Measurements from ENCODE around the gene NAV2. TPM values are rescaled to one million over a fixed set of nuclear protein-coding genes. Genes with fewer than 3 reads are reported as not detected.

The NAV2 gene
- total RNA-seq, 1 experiment from 2014 or later: 22.7 TPM

- Histone ChIP-seq H3K9me3 (ENCODE audit: control insufficient read depth, insufficient read depth, low read depth, low read length) (no peaks in the 10 kb centered on the region), H3K36me3 (ENCODE audit: control insufficient read depth, insufficient read depth, low read length) (no peaks in the 10 kb centered on the region), H3K4me3 (ENCODE audit: low read depth in 2 of 2, low read length in 2 of 2) (no peak overlapping the region), H3K27ac (ENCODE audit: low read length) (no peak overlapping the region), H3K4me1 (ENCODE audit: control insufficient read depth, insufficient read depth, low read length) (no peaks in the 10 kb centered on the region; the same call in 1 of the 2 replicates), H3K27me3 (ENCODE audit: control insufficient read depth, insufficient read depth, low read length) (no peaks in the 10 kb centered on the region)
- DNase-seq (ENCODE audit: low read depth, low spot score): no peak
- BruUV-seq (replicated peaks): no TSS peak
- TF ChIP-seq SIN3A (IDR thresholded peaks at IDR 0.05; ENCODE audit: borderline replicate concordance, insufficient read depth, low read depth, low read length): no peak
- TF ChIP-seq, protein P1, sequence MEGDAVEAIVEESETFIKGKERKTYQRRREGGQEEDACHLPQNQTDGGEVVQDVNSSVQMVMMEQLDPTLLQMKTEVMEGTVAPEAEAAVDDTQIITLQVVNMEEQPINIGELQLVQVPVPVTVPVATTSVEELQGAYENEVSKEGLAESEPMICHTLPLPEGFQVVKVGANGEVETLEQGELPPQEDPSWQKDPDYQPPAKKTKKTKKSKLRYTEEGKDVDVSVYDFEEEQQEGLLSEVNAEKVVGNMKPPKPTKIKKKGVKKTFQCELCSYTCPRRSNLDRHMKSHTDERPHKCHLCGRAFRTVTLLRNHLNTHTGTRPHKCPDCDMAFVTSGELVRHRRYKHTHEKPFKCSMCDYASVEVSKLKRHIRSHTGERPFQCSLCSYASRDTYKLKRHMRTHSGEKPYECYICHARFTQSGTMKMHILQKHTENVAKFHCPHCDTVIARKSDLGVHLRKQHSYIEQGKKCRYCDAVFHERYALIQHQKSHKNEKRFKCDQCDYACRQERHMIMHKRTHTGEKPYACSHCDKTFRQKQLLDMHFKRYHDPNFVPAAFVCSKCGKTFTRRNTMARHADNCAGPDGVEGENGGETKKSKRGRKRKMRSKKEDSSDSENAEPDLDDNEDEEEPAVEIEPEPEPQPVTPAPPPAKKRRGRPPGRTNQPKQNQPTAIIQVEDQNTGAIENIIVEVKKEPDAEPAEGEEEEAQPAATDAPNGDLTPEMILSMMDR (IDR thresholded peaks at IDR 0.05): no peak
- ChIA-PET POLR2A (no interaction called here), CTCF (no interaction called here)
- intact Hi-C loops (cut with micrococcal nuclease; ENCODE audit: unreplicated experiment): no loop called here
- in situ Hi-C loops (cut with HindIII; ENCODE audit: low pct_unique_long_range_greater_than_20kb, low sequenced_read_pairs): no loop called here
- ATAC-seq: no peak
Observed at GRCh38 chr11:19789245-19789644, 76.6 kb downstream of the NAV2 start.

- POLR2A ChIA-PET: interaction anchor here (0.6 kb wide), 1 partner anchor 13 kb away, joined by 5 read pairs; no protein-coding TSS in a partner anchor
- Histone ChIP-seq H3K4me1 (ENCODE audit: control insufficient read depth, insufficient read depth, low read length) (no peaks in the 10 kb centered on the region; the same call in 1 of the 2 replicates), H3K27me3 (ENCODE audit: control insufficient read depth, insufficient read depth, low read length) (no peaks in the 10 kb centered on the region), H3K36me3 (ENCODE audit: control insufficient read depth, insufficient read depth, low read length) (no peaks in the 10 kb centered on the region), H3K27ac (ENCODE audit: low read length) (no peak overlapping the region), H3K9me3 (ENCODE audit: control insufficient read depth, insufficient read depth, low read depth, low read length) (no peaks in the 10 kb centered on the region), H3K4me3 (ENCODE audit: low read depth in 2 of 2, low read length in 2 of 2) (no peak overlapping the region)
- in situ Hi-C loops (cut with HindIII; ENCODE audit: low pct_unique_long_range_greater_than_20kb, low sequenced_read_pairs): no loop called here
- TF ChIP-seq POLR2AphosphoS5 (IDR thresholded peaks at IDR 0.05; ENCODE audit: low read depth, low read length) (no peak), TCF7L2 (IDR thresholded peaks at IDR 0.05; ENCODE audit: low read depth, low read length) (no peak), SIN3A (IDR thresholded peaks at IDR 0.05; ENCODE audit: borderline replicate concordance, insufficient read depth, low read depth, low read length) (no peak)
- TF ChIP-seq, protein P1 (IDR thresholded peaks at IDR 0.05): no peak
- TF ChIP-seq, protein P2, sequence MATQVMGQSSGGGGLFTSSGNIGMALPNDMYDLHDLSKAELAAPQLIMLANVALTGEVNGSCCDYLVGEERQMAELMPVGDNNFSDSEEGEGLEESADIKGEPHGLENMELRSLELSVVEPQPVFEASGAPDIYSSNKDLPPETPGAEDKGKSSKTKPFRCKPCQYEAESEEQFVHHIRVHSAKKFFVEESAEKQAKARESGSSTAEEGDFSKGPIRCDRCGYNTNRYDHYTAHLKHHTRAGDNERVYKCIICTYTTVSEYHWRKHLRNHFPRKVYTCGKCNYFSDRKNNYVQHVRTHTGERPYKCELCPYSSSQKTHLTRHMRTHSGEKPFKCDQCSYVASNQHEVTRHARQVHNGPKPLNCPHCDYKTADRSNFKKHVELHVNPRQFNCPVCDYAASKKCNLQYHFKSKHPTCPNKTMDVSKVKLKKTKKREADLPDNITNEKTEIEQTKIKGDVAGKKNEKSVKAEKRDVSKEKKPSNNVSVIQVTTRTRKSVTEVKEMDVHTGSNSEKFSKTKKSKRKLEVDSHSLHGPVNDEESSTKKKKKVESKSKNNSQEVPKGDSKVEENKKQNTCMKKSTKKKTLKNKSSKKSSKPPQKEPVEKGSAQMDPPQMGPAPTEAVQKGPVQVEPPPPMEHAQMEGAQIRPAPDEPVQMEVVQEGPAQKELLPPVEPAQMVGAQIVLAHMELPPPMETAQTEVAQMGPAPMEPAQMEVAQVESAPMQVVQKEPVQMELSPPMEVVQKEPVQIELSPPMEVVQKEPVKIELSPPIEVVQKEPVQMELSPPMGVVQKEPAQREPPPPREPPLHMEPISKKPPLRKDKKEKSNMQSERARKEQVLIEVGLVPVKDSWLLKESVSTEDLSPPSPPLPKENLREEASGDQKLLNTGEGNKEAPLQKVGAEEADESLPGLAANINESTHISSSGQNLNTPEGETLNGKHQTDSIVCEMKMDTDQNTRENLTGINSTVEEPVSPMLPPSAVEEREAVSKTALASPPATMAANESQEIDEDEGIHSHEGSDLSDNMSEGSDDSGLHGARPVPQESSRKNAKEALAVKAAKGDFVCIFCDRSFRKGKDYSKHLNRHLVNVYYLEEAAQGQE (IDR thresholded peaks at IDR 0.05; ENCODE audit: insufficient read depth in 1 of 2, low read depth in 2 of 2, low read length in 1 of 2): no peak
- CTCF ChIA-PET: no interaction called here
- intact Hi-C loops (cut with micrococcal nuclease; ENCODE audit: unreplicated experiment): no loop called here
- ATAC-seq (no peak), DNase-seq (ENCODE audit: low read depth, low spot score) (no peak)
- no TSS peak for BruUV-seq (replicated peaks)
Observed at GRCh38 chr11:19789835-19790710, 77.4 kb downstream of the NAV2 start.
